HepG2 (cell line): ENCODE measurements around the gene ZNF274.

Experiments
- GABPA ChIP-seq, 2 experiments: IDR thresholded peaks; 2 replicates each; pipeline ENCODE4 v1.6.1; 2011 to 2016; ENCODE audit warnings: low read depth in 2 of 2, low read length in 1 of 2, missing biosample characterization in 1 of 2, missing genetic modification characterization in 1 of 2
- HNRNPK ChIP-seq: fragments of 200-400 bp; formaldehyde crosslinking; IDR thresholded peaks from 2 replicates; pipeline ENCODE4 v1.6.1; 2018; ENCODE audit warnings: low read length, low read depth, moderate library complexity, mild to moderate bottlenecking; ENCODE audit not compliant: poor library complexity, severe bottlenecking
- JUN ChIP-seq: sonication (generic); formaldehyde crosslinking; IDR thresholded peaks from 2 replicates; pipeline ENCODE4 v1.4.0; 2020; ENCODE audit warnings: mild to moderate bottlenecking, missing genetic modification reagents
- KDM1A ChIP-seq: IDR thresholded peaks from 2 replicates; pipeline ENCODE4 v1.6.1; 2016; ENCODE audit warnings: missing compliant biosample characterization
- RAD21 ChIP-seq: fragments of 450-650 bp; formaldehyde crosslinking; IDR thresholded peaks from 2 replicates; pipeline ENCODE4 v1.5.0; 2020; ENCODE audit warnings: mild to moderate bottlenecking
- RCOR2 ChIP-seq: IDR thresholded peaks from 2 replicates; pipeline ENCODE4 v1.6.1; 2016; ENCODE audit warnings: missing biosample characterization, missing genetic modification reagents
- SRSF9 ChIP-seq: fragments of 200-400 bp; formaldehyde crosslinking; IDR thresholded peaks from 2 replicates; pipeline ENCODE4 v1.6.1; 2018; ENCODE audit warnings: borderline replicate concordance, mild to moderate bottlenecking, low read depth, low read length; ENCODE audit not compliant: insufficient read depth, poor library complexity, severe bottlenecking
- ZNF12 ChIP-seq: sonication (generic); formaldehyde crosslinking; IDR thresholded peaks from 2 replicates; pipeline ENCODE4 v1.5.0; 2020; ENCODE audit warnings: missing genetic modification reagents
- ZNF597 ChIP-seq: sonication (generic); formaldehyde crosslinking; IDR thresholded peaks from 2 replicates; pipeline ENCODE4 v1.5.0; 2020; ENCODE audit warnings: missing genetic modification reagents

GRCh38 chr19:58248886-58249285 lies 66.0 kb downstream of the ZNF274 start:
- TF ChIP-seq KDM1A (CRISPR knock-in tag): no peak
- no peak for TF ChIP-seq SRSF9
- no peak for TF ChIP-seq ZNF597 (CRISPR knock-in tag)
- no peak for TF ChIP-seq HNRNPK
- TF ChIP-seq GABPA (IDR thresholded peaks at IDR 0.05; ENCODE audit: low read depth, low read length): no peak
- TF ChIP-seq GABPA (CRISPR knock-in tag; IDR thresholded peaks at IDR 0.05; ENCODE audit: low read depth): no peak
- no peak for TF ChIP-seq RCOR2
- TF ChIP-seq RAD21 (CRISPR knock-in tag): no peak
- TF ChIP-seq ZNF12 (CRISPR knock-in tag): no peak
- no peak for TF ChIP-seq JUN
